GM19043 (cell line): Measurements from ENCODE around the gene NBPF4.
"Not testable (repeated sequence)": the region's sequence is repeated elsewhere in the genome, so short reads cannot be mapped to it uniquely, and the experiment has no call there.

ENCODE experiments used
- ATAC-seq: cut with Tn5 transposase; IDR thresholded peaks from one replicate; pipeline ENCODE4 v1.9.1; 2021; ENCODE audit warnings: low read depth; ENCODE audit not compliant: unreplicated experiment

Gene NBPF4

GRCh38 chr1:108214641-108215465 lies 29.0 kb downstream of the NBPF4 start:
- ATAC-seq, result not testable (repeated sequence)

GRCh38 chr1:108211014-108211413 lies 32.9 kb downstream of the NBPF4 start:
- ATAC-seq, result no peak

GRCh38 chr1:108209456-108210108 lies 34.3 kb downstream of the NBPF4 start:
- no peak for ATAC-seq

GRCh38 chr1:108208724-108209446 lies 35.0 kb downstream of the NBPF4 start:
- ATAC-seq, result no peak

DNA sequence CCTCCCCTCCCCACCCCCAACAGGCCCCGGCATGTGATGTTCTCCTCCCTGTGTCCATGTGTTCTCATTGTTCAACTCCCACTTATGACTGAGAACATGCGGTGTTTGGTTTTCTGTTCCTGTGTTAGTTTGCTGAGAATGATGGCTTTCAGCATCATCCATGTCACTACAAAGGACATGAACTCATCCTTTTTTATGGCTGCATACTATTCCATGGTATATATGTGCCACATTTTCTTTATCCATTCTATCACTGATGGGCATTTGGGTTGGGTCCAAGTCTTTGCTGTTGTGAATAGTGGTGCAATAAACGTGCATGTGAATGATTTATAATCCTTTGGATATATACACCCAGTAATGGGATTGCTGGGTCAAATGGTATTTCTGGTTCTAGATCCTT lies 40.3 kb downstream of the NBPF4 start:
- ATAC-seq, result not testable (repeated sequence)

GRCh38 chr1:108201687-108202086 lies 42.2 kb downstream of the NBPF4 start:
- ATAC-seq, result no peak

DNA sequence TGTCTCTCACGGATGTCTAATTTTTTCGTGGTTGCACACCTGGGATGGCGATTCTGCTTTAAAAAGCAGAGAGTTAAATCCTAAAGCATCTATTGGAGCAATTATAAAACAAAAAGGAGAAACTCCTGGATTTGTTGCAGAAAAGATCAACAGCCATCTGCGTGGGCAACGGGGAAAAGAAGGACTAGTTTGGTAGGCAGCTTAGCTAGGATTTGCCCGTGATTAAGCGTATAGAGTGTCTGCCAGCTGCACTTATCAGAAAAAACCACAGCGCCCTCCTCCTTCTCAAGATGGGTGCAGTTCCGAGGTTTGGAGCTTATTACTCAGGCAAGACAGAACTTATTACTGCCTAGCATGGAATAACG lies 43.2 kb downstream of the NBPF4 start:
- no peak for ATAC-seq

- ATAC-seq, result peak; percentile 76
Measured at GRCh38 chr1:108199781-108200686, 43.8 kb downstream of the NBPF4 start, which contains the start of gene SLC25A24. Gene SLC25A24 (minus strand): TSS chr1:108200343. CDS start chr1:108200138, 205 bp downstream.

DNA sequence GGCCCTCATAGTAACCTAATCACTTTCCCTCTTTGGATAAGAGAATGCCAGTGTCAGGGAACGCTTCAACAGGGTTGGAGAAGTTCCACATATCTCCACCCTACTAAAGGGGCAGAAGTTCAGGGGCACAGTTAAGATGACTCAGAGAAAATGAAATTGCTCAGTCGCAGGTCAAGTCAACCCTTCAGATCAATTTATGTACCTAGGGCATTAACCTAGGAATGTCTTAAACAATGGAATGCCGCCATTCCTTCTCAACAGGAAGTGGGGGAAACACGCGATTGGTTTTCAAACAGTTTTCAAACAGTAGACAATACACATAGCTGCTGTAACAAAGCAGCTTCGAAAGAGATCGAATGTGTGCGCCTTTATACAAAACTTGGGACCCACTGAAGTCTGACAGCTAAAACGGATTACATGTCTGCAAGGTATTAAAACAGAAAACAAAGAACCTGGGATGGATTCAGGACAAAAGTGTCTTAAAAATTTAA lies 44.6 kb downstream of the NBPF4 start:
- no peak for ATAC-seq

GRCh38 chr1:108194051-108194450 lies 49.8 kb downstream of the NBPF4 start:
- no peak for ATAC-seq

DNA sequence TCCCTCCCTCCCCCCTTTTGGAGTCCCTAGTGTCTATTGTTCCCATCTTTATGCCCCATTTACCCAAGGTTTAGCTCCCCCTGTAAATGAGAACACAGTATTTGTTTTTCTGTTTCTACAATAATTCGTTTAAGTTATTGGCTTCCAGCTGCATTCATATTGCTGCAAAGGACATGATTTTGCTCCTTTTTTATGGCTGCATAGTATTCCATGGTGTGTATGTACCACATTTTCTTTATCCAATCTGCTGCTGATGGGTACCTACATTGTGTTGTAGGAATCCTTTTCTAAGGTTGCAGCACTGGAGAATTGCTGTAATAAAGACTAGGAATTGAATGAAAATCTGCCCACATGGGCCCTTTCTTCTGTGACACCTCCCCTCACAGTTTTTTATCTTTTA lies 50.5 kb downstream of the NBPF4 start:
- no peak for ATAC-seq

DNA sequence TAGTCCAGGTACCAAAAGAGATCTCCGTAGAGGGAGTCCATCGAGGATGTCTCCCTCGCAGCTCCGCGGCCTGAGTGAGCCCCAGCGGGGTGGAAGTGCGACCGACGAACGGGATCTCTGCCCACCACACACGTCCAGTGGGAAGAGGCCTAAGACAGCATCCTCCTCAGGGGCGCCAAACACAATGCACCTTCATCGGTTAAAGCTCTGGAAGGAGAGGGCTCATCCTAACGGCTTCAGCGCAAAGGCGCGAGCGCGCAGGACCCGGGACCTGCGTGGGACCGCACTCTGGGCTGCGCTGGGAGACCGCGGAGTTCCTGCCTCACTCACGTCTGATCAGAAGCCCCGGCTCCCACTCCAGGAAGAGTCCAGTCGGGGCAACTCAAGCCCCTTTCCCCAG lies 51.3 kb downstream of the NBPF4 start:
- no peak for ATAC-seq

GRCh38 chr1:108190686-108191416 lies 53.0 kb downstream of the NBPF4 start:
- ATAC-seq, result no peak

GRCh38 chr1:108190001-108190634 lies 53.8 kb downstream of the NBPF4 start:
- no peak for ATAC-seq

- no peak for ATAC-seq
Measured at GRCh38 chr1:108188801-108189200, 55.1 kb downstream of the NBPF4 start.

- ATAC-seq, result no peak
Measured at GRCh38 chr1:108182959-108183700, 60.7 kb downstream of the NBPF4 start.

GRCh38 chr1:108179018-108179417 lies 64.9 kb downstream of the NBPF4 start:
- no peak for ATAC-seq
